Daoy (cell line): ENCODE results near the gene NCAM1. TPM values are rescaled to one million over a fixed set of nuclear protein-coding genes. Genes with fewer than 3 reads are reported as not detected.

Experiments used
- DNase-seq: peaks from one replicate; pipeline ENCODE4 v3.0.0-alpha.2; 2015; ENCODE audit warnings: low read depth
- total RNA-seq: library from RNA; depleted of rRNA; stranded (reverse); fragments of >200 nt; shearing (Covaris generic); gene quantifications from 2 replicates; pipeline ENCODE4 v1.2.3, GENCODE V29; 2014

Gene NCAM1
- total RNA-seq, 1 experiment from 2014 or later: 21.3 TPM

DNA sequence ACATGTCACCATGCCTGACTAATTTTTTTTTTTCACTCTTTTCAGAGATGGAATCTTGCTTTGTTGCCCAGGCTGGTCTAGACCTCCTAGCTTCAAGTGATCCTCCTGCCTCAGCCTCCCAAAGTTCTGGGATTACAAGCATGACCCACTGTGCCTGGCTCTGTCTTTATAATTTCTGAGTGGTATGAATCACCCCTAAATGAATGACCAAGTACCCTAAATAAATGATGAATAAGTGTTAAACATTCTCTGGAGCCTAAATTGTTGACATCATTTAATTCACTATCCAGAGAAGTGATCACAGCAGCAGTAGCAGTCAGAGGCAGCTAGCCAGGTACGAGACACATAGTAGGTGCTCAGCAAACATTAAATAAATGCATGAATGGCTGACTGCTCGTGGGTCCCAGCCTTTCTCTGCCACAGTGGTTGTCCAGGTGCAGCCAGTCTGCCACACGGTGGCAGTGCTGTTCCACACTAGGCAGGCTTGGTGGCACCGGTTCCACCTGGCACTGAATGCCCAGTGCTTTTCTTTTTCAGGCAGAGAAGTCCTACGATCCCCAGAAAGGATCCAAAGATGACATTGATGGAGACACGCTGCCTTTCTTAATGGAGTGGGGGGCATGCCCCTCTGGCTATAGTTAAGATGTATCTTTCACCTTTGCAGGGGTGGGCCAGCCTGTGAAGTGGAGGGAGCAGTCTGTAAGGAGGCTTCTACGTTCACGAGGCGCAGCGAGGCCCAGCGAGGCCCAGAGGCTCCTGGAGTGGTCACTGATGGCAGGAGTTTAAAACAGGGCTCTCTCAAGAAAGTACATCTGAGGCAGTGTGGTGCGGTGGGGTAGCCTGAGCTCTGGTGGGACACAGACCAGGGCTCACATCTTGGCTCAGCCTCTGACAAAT, 344.5 kb downstream of the NCAM1 start:
- DNase-seq: peak; percentile 81

- no peak for DNase-seq
These were observed 347.4 kb downstream of the NCAM1 start for GRCh38 chr11:113308601-113309000.

GRCh38 chr11:113311536-113311935, 350.3 kb downstream of the NCAM1 start:
- DNase-seq: no peak

DNA sequence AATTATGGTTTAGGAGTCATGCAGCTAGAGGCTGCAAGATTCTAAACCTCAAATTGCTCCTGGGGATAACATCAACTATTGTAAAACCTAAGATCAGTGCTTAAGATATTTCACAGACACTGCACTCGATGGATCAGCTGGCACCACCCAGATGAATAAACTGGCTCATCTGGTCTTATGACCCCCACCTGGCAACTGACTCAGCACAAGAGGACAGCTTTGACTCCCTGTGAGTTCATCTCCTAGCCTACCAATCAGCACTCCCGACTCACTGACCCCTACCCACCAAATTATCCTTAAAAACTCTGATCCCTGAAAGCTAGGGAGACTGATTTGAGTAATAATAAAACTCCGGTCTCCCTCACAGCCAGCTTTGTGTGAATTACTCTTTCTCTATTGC, 352.4 kb downstream of the NCAM1 start:
- DNase-seq: peak; percentile 29

DNA sequence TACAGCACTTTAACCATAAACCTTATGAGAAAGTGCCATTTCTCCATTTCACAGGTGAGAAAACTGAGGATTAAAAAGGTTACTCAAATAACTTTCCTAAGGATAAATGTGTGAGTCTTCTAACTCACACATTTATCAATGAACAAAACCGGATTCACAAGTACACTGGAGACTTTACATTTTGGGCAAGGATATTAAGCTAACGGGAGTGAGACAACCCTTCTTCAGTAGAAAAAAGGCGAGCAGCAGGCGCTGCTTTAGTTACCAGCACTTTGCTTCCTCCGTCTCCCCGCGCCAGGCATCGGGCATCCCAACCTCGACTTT, 352.8 kb downstream of the NCAM1 start:
- no peak for DNase-seq

DNA sequence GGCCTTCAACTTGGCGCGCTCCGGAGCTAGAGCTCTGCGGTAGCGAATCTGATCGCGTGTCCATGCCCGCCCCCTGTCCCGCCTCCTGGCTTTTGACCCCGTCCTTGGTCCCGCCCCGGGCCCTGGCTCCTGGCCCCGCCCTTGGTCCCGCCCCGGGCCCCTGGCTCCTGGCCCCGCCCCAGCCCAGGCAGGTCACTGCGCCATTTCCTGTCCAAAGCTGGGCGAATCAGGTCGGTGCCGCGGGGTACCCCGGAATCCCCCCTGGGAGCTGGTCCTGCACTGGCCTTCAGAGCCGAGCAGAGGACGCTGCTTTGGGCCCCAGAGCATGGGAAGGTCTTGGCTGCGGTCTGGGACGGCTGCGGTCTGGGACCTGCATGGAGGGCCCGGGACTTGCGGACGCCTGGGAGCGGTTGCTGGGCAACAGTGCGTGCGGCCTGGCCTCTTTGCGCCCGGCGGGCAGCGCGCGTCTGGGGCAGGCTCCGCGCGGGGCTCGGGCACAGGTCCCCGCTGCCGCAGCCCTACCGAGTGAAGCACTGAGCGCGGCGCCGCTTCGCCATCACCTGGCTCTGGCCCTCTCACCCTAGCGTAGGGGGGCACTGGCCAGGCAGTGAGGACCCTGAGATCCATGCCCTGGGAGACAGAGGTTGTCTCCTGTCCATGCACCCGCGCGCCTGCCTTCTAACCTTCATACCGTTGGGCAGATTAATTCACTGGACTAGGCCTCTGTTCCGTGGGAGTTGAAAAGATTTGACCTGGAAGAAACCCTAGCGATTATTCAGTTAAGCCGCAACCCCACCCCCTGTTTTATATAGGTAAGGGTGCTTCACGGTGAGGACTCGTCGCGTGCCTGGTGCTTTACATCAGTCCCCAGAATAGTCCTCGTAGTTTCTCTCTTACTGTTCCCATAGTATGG, 353.4 kb downstream of the NCAM1 start, which contains the start of gene TTC12:
Gene TTC12 (plus strand): TSS at position 195 of the 913 bp plus-strand sequence. CDS start 1,675 bp downstream, outside the sequence.
- DNase-seq: peak; percentile 93

GRCh38 chr11:113315811-113316210, 354.6 kb downstream of the NCAM1 start:
- DNase-seq: no peak

GRCh38 chr11:113316256-113316655, 355.0 kb downstream of the NCAM1 start:
- no peak for DNase-seq

GRCh38 chr11:113317339-113317738, 356.1 kb downstream of the NCAM1 start:
- no peak for DNase-seq

DNA sequence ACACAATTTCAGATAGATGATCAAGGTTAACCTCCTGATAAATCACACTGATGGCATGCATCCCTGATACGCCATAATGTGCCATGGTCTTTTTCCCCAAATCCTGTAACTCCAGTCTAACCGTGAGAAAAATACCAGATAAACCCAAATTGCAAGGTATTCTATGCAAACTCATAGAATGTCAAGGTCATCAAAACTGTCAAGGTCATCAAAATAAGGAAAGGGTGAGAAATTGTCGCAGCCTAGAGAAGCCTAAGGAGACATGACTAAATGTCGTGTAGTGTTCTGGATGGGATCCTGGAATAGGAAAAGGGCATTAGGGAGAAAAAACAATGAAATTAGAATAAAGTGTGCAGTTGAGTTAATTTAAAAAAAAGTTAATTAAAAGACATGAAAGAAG, 357.9 kb downstream of the NCAM1 start:
- no peak for DNase-seq

DNA sequence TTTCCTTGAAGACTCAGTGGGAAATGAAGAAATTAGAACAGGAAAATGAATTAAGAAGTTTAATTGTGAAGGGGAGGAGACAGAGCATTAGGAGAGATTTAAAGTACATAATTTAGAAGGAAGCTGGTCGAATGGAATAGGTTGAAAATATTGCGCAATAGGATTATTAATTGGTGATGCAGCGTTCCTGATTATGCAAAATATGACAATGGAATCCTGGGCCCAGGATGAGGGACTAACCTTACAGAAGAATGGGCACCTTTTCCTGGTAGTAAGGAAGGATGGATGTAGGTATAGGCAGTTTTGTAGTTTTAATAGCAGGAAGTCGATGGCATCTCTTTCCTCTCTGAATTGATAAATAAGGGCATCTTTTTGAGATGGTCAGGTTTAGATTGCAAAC, 360.9 kb downstream of the NCAM1 start:
- DNase-seq: no peak

GRCh38 chr11:113324250-113324649, 363.0 kb downstream of the NCAM1 start:
- no peak for DNase-seq
